Esophagus muscularis mucosa (tissue), 4 donors: ENCODE results near the gene IP6K3. TPM values are rescaled to one million over a fixed set of nuclear protein-coding genes. Genes with fewer than 3 reads are reported as not detected.

Experiments used
- DNase-seq: peaks from one replicate; pipeline ENCODE4 v3.0.0-alpha.2; 2017; ENCODE audit errors: extremely low spot score
- H3K27ac ChIP-seq, 4 donors: fragments of 200-600 bp; sonication (generic); replicated peaks in 1 of 4; 1 replicate in 3 of 4; 2 replicates in 1 of 4; pipeline ENCODE4 v1.5.1; 2016 to 2019; ENCODE audit warnings: mild to moderate bottlenecking in 1 of 4
- H3K27me3 ChIP-seq, 4 donors: fragments of 200-600 bp; sonication (generic); one replicate each; pipeline versions ENCODE4 v1.5.1 to v1.6.0; 2016 to 2019
- H3K36me3 ChIP-seq, 4 donors: fragments of 200-600 bp; sonication (generic); one replicate each; pipeline ENCODE4 v1.5.1; 2016 to 2019
- H3K4me1 ChIP-seq, 4 donors: fragments of 200-600 bp; sonication (generic); one replicate each; pipeline ENCODE4 v1.5.1; 2016 to 2019
- H3K4me3 ChIP-seq, 4 donors: fragments of 200-600 bp; sonication (generic); 1 replicate in 2 of 4; 2 replicates in 2 of 4; pipeline ENCODE4 v1.5.1; 2016 to 2019; ENCODE audit warnings: mild to moderate bottlenecking in 4 of 4, moderate library complexity in 1 of 4
- H3K9me3 ChIP-seq, 4 donors: fragments of 200-600 bp; sonication (generic); 1 replicate in 3 of 4; 2 replicates in 1 of 4; pipeline ENCODE4 v1.5.1; 2016 to 2019
- EP300 ChIP-seq: sonication (generic); formaldehyde crosslinking; IDR thresholded peaks from one replicate; pipeline ENCODE4 v1.6.1; 2017; ENCODE audit warnings: antibody characterized with exemption
- POLR2A ChIP-seq: fragments of 450-650 bp; IDR thresholded peaks from one replicate; pipeline ENCODE4 v1.6.1; 2017; ENCODE audit warnings: antibody characterized with exemption, moderate library complexity, mild to moderate bottlenecking, low read depth
- POLR2AphosphoS5 ChIP-seq, 2 donors: sonication (generic); formaldehyde crosslinking; IDR thresholded peaks; one replicate each; pipeline ENCODE4 v1.6.1; 2017; ENCODE audit warnings: antibody characterized with exemption in 2 of 2
- WGBS: methylation state at CpG from one replicate; pipeline ENCODE4 v1.1.5; 2018; 5-methylcytosine and 5-hydroxymethylcytosine counted together
- intact Hi-C: fragments of 100-400 bp; cut with DNase I; formaldehyde crosslinking; loops from one replicate; pipeline ENCODE4 v1.15.1; 2023
- total RNA-seq, 4 donors: library from RNA; depleted of rRNA; stranded (reverse); fragments of >200 nt; gene quantifications; one replicate each; pipeline versions ENCODE4 v1.1.0 to v1.2.1, GENCODE V29; 2016
- TF ChIP-seq, protein P1 (sequence below), 3 experiments: fragments of 200-600 bp in 2 of 3; fragments of 450-650 bp in 1 of 3; sonication (generic) in 2 of 3; IDR thresholded peaks; one replicate each; pipeline ENCODE4 v1.5.1; 2017 to 2019; ENCODE audit warnings: antibody characterized with exemption in 3 of 3, mild to moderate bottlenecking in 2 of 3, moderate library complexity in 1 of 3

The IP6K3 gene
- total RNA-seq, 4 donors from 2014 or later: 1.2 to 2.8 (median 1.7) TPM

DNA sequence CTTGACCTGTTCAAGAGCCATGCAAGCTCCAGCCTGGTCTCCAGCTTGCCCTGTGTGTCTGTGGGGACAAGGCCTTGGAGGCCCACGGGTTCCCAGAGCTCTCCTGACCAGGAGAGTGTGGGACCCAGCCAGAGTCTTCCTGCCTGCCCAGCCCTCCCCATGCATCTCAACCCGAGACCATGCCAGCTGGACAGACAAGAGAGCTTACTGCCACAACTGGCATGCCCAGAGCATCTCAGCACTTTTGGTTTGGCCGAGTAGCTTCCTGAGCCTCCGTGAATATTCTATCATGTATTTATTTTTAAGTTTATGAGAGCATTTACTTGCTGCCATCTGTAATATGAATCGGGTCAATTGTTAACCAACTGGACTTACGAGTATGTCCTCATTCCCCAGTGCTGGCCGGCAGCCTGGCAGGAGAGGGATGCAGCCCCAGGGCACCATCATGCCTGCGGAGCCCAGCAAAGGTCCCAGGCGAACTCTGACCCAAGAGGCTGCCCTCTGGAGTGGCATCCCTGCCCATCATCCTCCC, 14.9 kb downstream of the IP6K3 start:
- TF ChIP-seq EP300: no peak
- no peak for TF ChIP-seq POLR2AphosphoS5 (IDR thresholded peaks at IDR 0.05)
- TF ChIP-seq POLR2A: no peak
- TF ChIP-seq, protein P1, sequence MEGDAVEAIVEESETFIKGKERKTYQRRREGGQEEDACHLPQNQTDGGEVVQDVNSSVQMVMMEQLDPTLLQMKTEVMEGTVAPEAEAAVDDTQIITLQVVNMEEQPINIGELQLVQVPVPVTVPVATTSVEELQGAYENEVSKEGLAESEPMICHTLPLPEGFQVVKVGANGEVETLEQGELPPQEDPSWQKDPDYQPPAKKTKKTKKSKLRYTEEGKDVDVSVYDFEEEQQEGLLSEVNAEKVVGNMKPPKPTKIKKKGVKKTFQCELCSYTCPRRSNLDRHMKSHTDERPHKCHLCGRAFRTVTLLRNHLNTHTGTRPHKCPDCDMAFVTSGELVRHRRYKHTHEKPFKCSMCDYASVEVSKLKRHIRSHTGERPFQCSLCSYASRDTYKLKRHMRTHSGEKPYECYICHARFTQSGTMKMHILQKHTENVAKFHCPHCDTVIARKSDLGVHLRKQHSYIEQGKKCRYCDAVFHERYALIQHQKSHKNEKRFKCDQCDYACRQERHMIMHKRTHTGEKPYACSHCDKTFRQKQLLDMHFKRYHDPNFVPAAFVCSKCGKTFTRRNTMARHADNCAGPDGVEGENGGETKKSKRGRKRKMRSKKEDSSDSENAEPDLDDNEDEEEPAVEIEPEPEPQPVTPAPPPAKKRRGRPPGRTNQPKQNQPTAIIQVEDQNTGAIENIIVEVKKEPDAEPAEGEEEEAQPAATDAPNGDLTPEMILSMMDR (IDR thresholded peaks at IDR 0.05): no peak
- Histone ChIP-seq H3K4me3 (no peak overlapping the region), H3K27ac (no peak overlapping the region), H3K27me3 (no peaks in the 10 kb centered on the region), H3K36me3 (peaks cover 0 to 48% (median 0%) of the 10 kb centered on the region in 4 donors), H3K4me1 (peaks cover 0 to 64% (median 0%) of the 10 kb centered on the region in 4 donors), H3K9me3 (no peaks in the 10 kb centered on the region)
- intact Hi-C loops: no loop called here
- no peak for DNase-seq
- 71% methylated on average over 8 of the region's 9 CpGs for WGBS

DNA sequence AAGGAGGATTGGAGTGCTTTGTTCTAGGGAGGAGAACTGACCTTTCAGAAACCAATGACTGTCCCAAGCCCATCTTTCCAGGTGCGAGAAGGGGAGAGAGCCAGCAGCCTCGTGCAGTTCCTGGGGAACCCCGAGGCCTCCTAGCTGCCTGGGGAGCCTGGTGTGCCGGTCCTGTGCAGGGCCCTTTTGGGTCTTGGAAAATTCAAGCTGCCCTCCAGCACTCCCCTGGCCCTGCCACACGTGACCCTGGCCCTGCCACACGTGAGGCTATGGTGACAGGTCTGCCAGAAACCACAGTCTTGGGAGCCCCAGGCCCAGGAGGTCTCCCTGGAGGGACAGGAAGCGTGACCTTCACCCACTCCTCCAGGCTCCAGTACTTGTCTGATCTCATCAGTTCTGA, 15.7 kb downstream of the IP6K3 start:
- Histone ChIP-seq H3K27me3 (no peaks in the 10 kb centered on the region), H3K4me1 (peaks cover 0 to 65% (median 0%) of the 10 kb centered on the region in 4 donors), H3K4me3 (no peak overlapping the region), H3K27ac (no peak overlapping the region), H3K36me3 (peaks cover 0 to 51% (median 0%) of the 10 kb centered on the region in 4 donors), H3K9me3 (no peaks in the 10 kb centered on the region)
- intact Hi-C loops: no loop called here
- TF ChIP-seq EP300 (no peak), POLR2A (no peak), POLR2AphosphoS5 (IDR thresholded peaks at IDR 0.05) (no peak)
- TF ChIP-seq, protein P1 (IDR thresholded peaks at IDR 0.05): no peak
- 83% methylated on average over 4 of the region's 7 CpGs for WGBS
- no peak for DNase-seq

DNA sequence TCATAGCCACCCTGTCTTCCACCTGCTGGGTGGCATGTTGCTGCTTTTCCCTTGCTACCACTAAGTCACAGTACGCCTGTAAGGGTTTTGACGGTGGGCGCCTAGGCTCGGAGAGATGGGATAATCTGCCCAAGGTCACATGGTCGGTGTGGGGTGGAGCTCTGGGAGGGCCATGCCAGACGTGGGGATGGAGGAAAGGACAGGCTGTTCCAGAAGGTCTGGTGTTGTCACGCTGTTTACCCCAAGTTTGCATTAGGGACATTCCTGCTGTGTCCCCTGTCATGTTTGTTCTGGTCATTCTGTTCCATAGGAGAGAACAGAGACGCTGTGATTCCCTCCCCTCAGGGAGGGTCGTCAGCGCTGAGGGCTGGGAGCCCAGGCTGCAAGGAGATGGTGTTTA, 16.1 kb downstream of the IP6K3 start:
- H3K9me3 ChIP-seq: no peaks in the 10 kb centered on the region
- 61% methylated on average over 5 of the region's 10 CpGs for WGBS
- H3K4me1 ChIP-seq: peaks cover 0 to 62% (median 0%) of the 10 kb centered on the region in 4 donors
- H3K27ac ChIP-seq: no peak overlapping the region
- TF ChIP-seq EP300 (peak; percentile 13), POLR2A (no peak), POLR2AphosphoS5 (IDR thresholded peaks at IDR 0.05) (no peak)
- TF ChIP-seq, protein P1 (IDR thresholded peaks at IDR 0.05): no peak
- H3K4me3 ChIP-seq: no peak overlapping the region
- DNase-seq: no peak
- H3K27me3 ChIP-seq: no peaks in the 10 kb centered on the region
- intact Hi-C loops: no loop called here
- peaks cover 0 to 54% (median 0%) of the 10 kb centered on the region in 4 donors for H3K36me3 ChIP-seq

DNA sequence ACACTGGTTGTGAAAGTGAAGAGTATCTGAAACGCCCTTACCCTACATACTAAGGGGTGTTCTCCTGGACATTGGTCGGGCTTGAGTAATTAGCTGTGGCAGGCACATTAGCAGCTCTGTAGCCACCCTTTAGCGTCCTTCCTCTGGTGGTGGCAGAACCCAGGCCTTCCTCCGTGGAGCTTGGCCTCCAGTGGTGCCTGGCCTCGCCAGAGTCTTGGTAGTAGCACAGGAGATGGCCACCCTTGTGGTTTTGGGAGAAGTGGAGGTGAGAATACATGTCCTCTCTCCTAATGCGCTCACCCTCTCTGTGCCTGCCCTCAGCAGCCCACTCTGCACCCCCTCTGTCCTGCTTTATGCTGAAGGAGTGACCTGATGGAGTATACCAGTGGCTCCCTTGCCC, 17.6 kb downstream of the IP6K3 start:
- Histone ChIP-seq H3K36me3 (peaks cover 0 to 39% (median 0%) of the 10 kb centered on the region in 4 donors), H3K9me3 (no peaks in the 10 kb centered on the region), H3K27me3 (no peaks in the 10 kb centered on the region), H3K4me1 (peaks cover 0 to 49% (median 0%) of the 10 kb centered on the region in 4 donors), H3K4me3 (no peak overlapping the region), H3K27ac (no peak overlapping the region)
- DNase-seq: no peak
- intact Hi-C loops: no loop called here
- 92% methylated on average over 5 of the region's 6 CpGs for WGBS
- TF ChIP-seq EP300: no peak
- TF ChIP-seq POLR2A: no peak
- TF ChIP-seq, protein P1 (IDR thresholded peaks at IDR 0.05): no peak
- no peak for TF ChIP-seq POLR2AphosphoS5 (IDR thresholded peaks at IDR 0.05)

DNA sequence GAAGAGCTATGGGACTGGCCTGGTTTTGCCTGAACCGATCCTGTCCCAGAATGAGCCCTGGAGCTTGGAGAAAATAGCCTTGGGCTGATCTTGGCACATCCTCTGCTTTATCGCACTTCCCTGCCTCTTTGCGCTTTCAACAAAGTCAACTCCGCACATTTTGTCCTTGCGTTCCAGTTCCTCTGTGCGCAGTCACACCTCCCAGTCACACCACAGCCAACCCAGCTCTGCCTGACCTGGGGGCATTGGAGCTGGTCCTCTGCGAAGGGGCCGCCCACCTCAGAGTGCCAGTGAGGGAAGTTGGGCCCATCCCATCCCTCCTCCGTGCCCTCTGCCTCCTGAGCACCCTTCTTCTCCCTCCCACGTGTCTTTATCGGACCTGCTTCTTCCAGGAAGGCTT, 18.3 kb downstream of the IP6K3 start:
- Histone ChIP-seq H3K27ac (no peak overlapping the region), H3K9me3 (no peaks in the 10 kb centered on the region), H3K27me3 (peaks cover 0 to 6% (median 0%) of the 10 kb centered on the region in 4 donors), H3K36me3 (peaks cover 0 to 35% (median 0%) of the 10 kb centered on the region in 4 donors), H3K4me1 (peaks cover 0 to 46% (median 0%) of the 10 kb centered on the region in 4 donors), H3K4me3 (no peak overlapping the region)
- 94% methylated on average over 11 of the region's 11 CpGs for WGBS
- DNase-seq: no peak
- intact Hi-C loops: no loop called here
- no peak for TF ChIP-seq POLR2A
- no peak for TF ChIP-seq POLR2AphosphoS5 (IDR thresholded peaks at IDR 0.05)
- TF ChIP-seq EP300: no peak
